Measurements from ENCODE around the gene KDM2A.

DNA sequence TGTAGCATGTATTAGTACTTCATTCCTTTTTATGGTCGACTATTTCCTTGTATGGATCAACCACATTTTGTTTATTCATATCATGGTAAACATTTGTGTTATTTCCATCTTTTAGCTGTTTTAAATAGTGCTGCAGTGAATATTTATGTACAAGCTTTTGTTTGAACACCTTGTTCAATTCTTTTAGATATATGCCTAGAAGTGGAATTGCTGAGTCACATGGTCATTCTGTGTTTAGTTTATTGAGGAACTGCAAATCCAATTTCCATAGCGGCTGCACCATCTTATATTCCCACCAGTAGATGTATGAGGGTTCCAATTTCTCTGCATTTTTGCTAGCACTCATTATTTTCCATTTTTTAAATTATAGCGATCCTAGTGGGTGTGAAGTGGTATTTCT is 85.8 kb downstream of the KDM2A start:
- TF ChIP-seq, protein P1, sequence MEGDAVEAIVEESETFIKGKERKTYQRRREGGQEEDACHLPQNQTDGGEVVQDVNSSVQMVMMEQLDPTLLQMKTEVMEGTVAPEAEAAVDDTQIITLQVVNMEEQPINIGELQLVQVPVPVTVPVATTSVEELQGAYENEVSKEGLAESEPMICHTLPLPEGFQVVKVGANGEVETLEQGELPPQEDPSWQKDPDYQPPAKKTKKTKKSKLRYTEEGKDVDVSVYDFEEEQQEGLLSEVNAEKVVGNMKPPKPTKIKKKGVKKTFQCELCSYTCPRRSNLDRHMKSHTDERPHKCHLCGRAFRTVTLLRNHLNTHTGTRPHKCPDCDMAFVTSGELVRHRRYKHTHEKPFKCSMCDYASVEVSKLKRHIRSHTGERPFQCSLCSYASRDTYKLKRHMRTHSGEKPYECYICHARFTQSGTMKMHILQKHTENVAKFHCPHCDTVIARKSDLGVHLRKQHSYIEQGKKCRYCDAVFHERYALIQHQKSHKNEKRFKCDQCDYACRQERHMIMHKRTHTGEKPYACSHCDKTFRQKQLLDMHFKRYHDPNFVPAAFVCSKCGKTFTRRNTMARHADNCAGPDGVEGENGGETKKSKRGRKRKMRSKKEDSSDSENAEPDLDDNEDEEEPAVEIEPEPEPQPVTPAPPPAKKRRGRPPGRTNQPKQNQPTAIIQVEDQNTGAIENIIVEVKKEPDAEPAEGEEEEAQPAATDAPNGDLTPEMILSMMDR (IDR thresholded peaks at IDR 0.05 in 4 of 5, conservative IDR thresholded peaks at IDR 0.05 in 1 of 5), result no peak
- no peak for TF ChIP-seq POLR2A (IDR thresholded peaks at IDR 0.05)

All from gastrocnemius medialis (tissue), 4 donors.